Peyer's patch (tissue), 4 donors: ENCODE measurements around the gene CCDC124.

ENCODE experiments used
- CTCF ChIP-seq, 6 experiments: fragments of 450-650 bp in 4 of 6; fragments of 200-600 bp in 2 of 6; sonication (generic) in 1 of 6; IDR thresholded peaks; one replicate each; pipeline ENCODE4 v1.5.1; 2017 to 2019; ENCODE audit warnings: antibody characterized with exemption in 6 of 6, mild to moderate bottlenecking in 3 of 6, moderate library complexity in 1 of 6
- POLR2A ChIP-seq, 2 donors: fragments of 450-650 bp; IDR thresholded peaks; one replicate each; pipeline ENCODE4 v1.5.1; 2017; ENCODE audit warnings: antibody characterized with exemption in 2 of 2, mild to moderate bottlenecking in 2 of 2, moderate library complexity in 2 of 2

- no peak for TF ChIP-seq CTCF (IDR thresholded peaks at IDR 0.05)
- TF ChIP-seq POLR2A (IDR thresholded peaks at IDR 0.05), result no peak
Observed at GRCh38 chr19:17947815-17948513, 15.1 kb downstream of the CCDC124 start.
